DND-41 (cell line): ENCODE results near the gene HELZ.

ENCODE experiments used
- CTCF ChIP-seq: IDR thresholded peaks from 2 replicates; pipeline ENCODE4 v1.5.1; 2012; ENCODE audit warnings: borderline replicate concordance, low read length, moderate library complexity, mild to moderate bottlenecking; ENCODE audit not compliant: poor library complexity, severe bottlenecking; ENCODE audit errors: extremely low read depth
- EZH2 ChIP-seq: IDR thresholded peaks from 3 replicates; pipeline ENCODE4 v1.6.1; 2012; ENCODE audit warnings: borderline replicate concordance, low read depth, mild to moderate bottlenecking, moderate library complexity, low read length, inconsistent platforms; ENCODE audit not compliant: severe bottlenecking

GRCh38 chr17:67066717-67067116 lies 178.3 kb downstream of the HELZ start:
- TF ChIP-seq CTCF, result no peak
- no peak for TF ChIP-seq EZH2
